Osteocyte (in vitro differentiated cells): ENCODE results near the gene KLF5. TPM values are rescaled to one million over a fixed set of nuclear protein-coding genes. Genes with fewer than 3 reads are reported as not detected.

Experiments used
- DNase-seq: peaks from one replicate; pipeline ENCODE4 v3.0.0; 2021; ENCODE audit warnings: mixed read lengths; ENCODE audit not compliant: unreplicated experiment; ENCODE audit errors: extremely low spot score
- H3K27ac Mint-ChIP-seq: one replicate; pipeline ENCODE4 v1.8.0; 2021; ENCODE audit warnings: mild to moderate bottlenecking, mixed read lengths; ENCODE audit not compliant: unreplicated experiment
- H3K27me3 Mint-ChIP-seq: one replicate; pipeline ENCODE4 v1.8.0; 2021; ENCODE audit warnings: mixed read lengths; ENCODE audit not compliant: unreplicated experiment
- H3K36me3 Mint-ChIP-seq: one replicate; pipeline ENCODE4 v1.8.0; 2021; ENCODE audit warnings: mixed read lengths; ENCODE audit not compliant: unreplicated experiment
- H3K4me1 Mint-ChIP-seq: one replicate; pipeline ENCODE4 v1.8.0; 2021; ENCODE audit warnings: mixed read lengths; ENCODE audit not compliant: unreplicated experiment
- H3K4me3 Mint-ChIP-seq: one replicate; pipeline ENCODE4 v1.8.0; 2021; ENCODE audit warnings: mild to moderate bottlenecking, moderate library complexity, mixed read lengths; ENCODE audit not compliant: unreplicated experiment
- H3K9me3 Mint-ChIP-seq: one replicate; pipeline ENCODE4 v1.8.0; 2021; ENCODE audit warnings: mixed read lengths; ENCODE audit not compliant: unreplicated experiment
- total RNA-seq: library from RNA; stranded (reverse); gene quantifications from 2 replicates; pipeline ENCODE4 v1.2.1, GENCODE V29; 2021
- TF ChIP-seq, protein P1 (sequence below): fragments of 200-600 bp; sonication (generic); IDR thresholded peaks from 2 replicates; pipeline ENCODE4 v1.5.0; 2021; ENCODE audit warnings: antibody characterized with exemption, mild to moderate bottlenecking, moderate library complexity

Gene KLF5
- total RNA-seq, 1 donor from 2014 or later: 2.6 TPM

DNA sequence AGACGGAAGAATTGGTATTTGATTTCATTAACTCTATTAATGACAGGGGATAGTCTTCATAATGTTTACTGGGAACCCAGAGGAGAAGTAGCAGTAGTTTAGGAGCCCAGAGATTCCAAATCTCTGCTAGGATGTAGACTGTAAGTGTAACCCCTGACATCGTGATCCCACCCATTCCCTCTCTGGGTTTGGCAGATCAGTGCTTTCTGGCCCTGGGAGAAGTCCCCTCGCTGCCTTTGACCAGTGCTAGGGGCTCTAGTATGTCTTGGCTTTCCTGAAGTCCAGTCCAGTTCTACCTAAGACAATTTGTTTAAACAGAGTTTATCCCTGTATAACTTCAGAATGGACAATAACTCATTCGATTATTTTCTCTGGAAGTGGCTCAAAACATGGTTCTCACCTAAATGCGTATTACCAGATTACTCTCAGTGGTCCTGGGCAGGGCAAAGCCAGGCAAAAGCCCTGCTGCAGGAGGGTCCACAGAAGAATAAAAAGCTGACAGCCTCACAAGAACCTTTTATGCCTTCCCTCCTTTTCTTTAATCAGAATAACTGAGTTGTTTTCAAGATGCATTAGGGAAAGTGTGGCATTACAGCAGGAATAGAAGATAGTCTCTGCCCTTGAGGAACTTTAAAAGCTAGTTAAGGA is 11.8 kb downstream of the KLF5 start:
- H3K36me3 Mint-ChIP-seq: peaks cover 3% of the 10 kb centered on the region
- DNase-seq: no peak
- TF ChIP-seq, protein P1, sequence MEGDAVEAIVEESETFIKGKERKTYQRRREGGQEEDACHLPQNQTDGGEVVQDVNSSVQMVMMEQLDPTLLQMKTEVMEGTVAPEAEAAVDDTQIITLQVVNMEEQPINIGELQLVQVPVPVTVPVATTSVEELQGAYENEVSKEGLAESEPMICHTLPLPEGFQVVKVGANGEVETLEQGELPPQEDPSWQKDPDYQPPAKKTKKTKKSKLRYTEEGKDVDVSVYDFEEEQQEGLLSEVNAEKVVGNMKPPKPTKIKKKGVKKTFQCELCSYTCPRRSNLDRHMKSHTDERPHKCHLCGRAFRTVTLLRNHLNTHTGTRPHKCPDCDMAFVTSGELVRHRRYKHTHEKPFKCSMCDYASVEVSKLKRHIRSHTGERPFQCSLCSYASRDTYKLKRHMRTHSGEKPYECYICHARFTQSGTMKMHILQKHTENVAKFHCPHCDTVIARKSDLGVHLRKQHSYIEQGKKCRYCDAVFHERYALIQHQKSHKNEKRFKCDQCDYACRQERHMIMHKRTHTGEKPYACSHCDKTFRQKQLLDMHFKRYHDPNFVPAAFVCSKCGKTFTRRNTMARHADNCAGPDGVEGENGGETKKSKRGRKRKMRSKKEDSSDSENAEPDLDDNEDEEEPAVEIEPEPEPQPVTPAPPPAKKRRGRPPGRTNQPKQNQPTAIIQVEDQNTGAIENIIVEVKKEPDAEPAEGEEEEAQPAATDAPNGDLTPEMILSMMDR: no peak
- no peak overlapping the region for H3K4me3 Mint-ChIP-seq
- no peak overlapping the region for H3K27ac Mint-ChIP-seq
- H3K27me3 Mint-ChIP-seq: no peaks in the 10 kb centered on the region
- peaks cover 2% of the 10 kb centered on the region for H3K4me1 Mint-ChIP-seq
- no peaks in the 10 kb centered on the region for H3K9me3 Mint-ChIP-seq

DNA sequence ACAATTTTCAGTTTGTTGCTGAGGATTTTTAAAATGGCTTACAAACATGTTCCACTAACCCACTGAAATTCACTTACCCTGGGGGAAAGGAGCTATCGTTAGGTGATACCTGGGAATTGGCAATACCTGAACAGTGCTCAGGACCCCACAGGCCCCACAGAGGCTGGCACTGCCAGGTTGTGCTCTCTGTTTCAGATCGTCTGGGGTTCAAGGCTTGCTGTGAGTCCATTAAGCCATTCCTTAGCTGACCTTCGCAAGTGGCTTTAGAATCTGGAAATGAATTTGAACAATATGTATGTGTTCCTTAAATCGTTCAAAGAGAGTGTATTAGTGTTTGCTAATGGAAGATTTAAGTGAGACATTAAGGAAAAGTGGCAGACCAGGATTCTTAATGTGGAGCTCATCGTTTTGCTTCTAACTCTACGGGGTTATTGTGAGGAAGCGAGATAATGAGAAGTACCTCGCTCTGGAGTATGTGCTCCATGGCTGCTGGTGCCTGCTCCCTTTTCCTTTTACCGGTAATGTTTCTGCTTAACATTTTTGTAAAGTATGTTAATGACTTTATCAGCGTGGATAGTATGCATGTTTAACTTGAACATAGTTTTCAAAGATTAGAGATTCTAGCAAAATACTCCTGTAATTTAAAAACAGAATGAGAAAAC is 13.6 kb downstream of the KLF5 start:
- H3K27ac Mint-ChIP-seq: no peak overlapping the region
- TF ChIP-seq, protein P1: no peak
- H3K9me3 Mint-ChIP-seq: no peaks in the 10 kb centered on the region
- no peaks in the 10 kb centered on the region for H3K27me3 Mint-ChIP-seq
- H3K4me1 Mint-ChIP-seq: peaks cover 2% of the 10 kb centered on the region
- H3K4me3 Mint-ChIP-seq: no peak overlapping the region
- H3K36me3 Mint-ChIP-seq: peaks cover 3% of the 10 kb centered on the region
- DNase-seq: no peak

DNA sequence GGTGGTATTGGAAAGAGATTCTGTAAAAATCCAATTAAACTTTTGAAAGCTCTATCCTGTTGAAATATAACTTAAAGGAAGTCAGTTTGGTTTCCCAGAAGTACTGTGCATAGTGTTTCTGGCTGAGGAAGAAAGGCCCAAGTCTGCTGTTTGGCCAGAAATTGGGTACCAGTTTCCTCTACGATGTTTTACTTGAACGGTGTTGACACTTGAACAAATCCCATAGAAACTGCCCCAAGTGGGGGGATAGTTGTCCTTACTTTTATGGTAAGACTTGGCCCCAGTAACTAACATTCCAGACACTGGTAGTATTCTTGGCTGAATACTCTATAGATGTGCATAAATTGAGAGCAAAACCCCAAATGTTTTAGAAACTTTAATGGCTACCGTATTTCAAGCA is 14.2 kb downstream of the KLF5 start:
- Mint-ChIP-seq H3K27ac (no peak overlapping the region), H3K36me3 (peaks cover 3% of the 10 kb centered on the region)

GRCh38 chr13:73074014-73074413 is 15.2 kb downstream of the KLF5 start:
- H3K27me3 Mint-ChIP-seq: no peaks in the 10 kb centered on the region
- H3K4me1 Mint-ChIP-seq: peaks cover 2% of the 10 kb centered on the region
- DNase-seq: no peak
- no peak overlapping the region for H3K27ac Mint-ChIP-seq
- H3K36me3 Mint-ChIP-seq: peaks cover 3% of the 10 kb centered on the region
- no peak overlapping the region for H3K4me3 Mint-ChIP-seq
- H3K9me3 Mint-ChIP-seq: no peaks in the 10 kb centered on the region
- TF ChIP-seq, protein P1: no peak

More for the DNA sequence above, 14.2 kb downstream of the KLF5 start:
- DNase-seq: no peak
- no peaks in the 10 kb centered on the region for H3K9me3 Mint-ChIP-seq
- H3K4me1 Mint-ChIP-seq: peaks cover 2% of the 10 kb centered on the region
- no peak overlapping the region for H3K4me3 Mint-ChIP-seq
- H3K27me3 Mint-ChIP-seq: no peaks in the 10 kb centered on the region
- TF ChIP-seq, protein P1: no peak

DNA sequence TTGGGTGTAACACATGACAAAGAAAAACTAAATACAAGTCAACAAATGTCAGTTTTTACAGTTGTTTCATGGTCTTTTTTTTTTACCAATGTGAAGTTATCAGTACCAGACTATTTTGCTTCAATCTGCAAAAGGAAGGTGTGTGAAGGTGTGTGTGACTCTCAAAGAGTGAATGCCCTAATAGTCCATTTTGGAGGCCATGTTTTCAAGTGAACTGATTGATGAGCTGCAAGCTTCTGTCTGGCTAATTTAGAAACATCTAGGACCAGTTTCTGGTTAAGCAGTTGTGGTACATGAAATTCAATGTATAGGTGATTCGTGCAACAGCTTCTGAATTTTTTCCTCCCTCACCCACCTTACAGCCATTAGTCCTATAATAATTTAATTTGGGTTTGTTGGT is 16.1 kb downstream of the KLF5 start:
- Mint-ChIP-seq H3K27ac (no peak overlapping the region), H3K4me1 (no peaks in the 10 kb centered on the region), H3K4me3 (no peak overlapping the region), H3K27me3 (no peaks in the 10 kb centered on the region), H3K9me3 (no peaks in the 10 kb centered on the region), H3K36me3 (peaks cover 3% of the 10 kb centered on the region)
- no peak for DNase-seq
- TF ChIP-seq, protein P1: no peak
